B cell (primary cell): Measurements from ENCODE around the gene STON2. TPM values are rescaled to one million over a fixed set of nuclear protein-coding genes. Genes with fewer than 3 reads are reported as not detected.

ENCODE experiments used
- ATAC-seq: fragments of 200-7000 bp; cut with Tn5 transposase; one replicate; pipeline ENCODE4 v1.10.0; 2021; ENCODE audit warnings: low read depth, mild to moderate bottlenecking, moderate number of reproducible peaks, moderate library complexity
- CTCF ChIA-PET: fragments of 350-600 bp; sonication (Branson Sonifier 250); formaldehyde crosslinking; loops from one replicate; lab custom pipeline; 2021; ENCODE audit warnings: antibody characterized with exemption, inconsistent platforms; lab: Charles Lee
- POLR2A ChIA-PET: fragments of 350-600 bp; sonication (Branson Sonifier 250); formaldehyde crosslinking; loops from one replicate; lab custom pipeline; 2021; ENCODE audit warnings: antibody characterized with exemption; lab: Charles Lee
- DNase-seq: peaks from one replicate; pipeline ENCODE4 v3.0.0; 2013
- H2AFZ ChIP-seq: 2 replicates; pipeline ENCODE4 v1.6.1; 2012; ENCODE audit warnings: mild to moderate bottlenecking, low read depth, low read length; ENCODE audit not compliant: insufficient read depth, poor library complexity, severe bottlenecking
- H3K27ac ChIP-seq, 2 donors: 1 replicate in 1 of 2; 2 replicates in 1 of 2; pipeline ENCODE4 v1.5.1; 2012 to 2013; ENCODE audit warnings: low read length in 2 of 2, mild to moderate bottlenecking in 2 of 2, moderate library complexity in 1 of 2
- H3K27me3 ChIP-seq, 4 experiments: fragments of 200-600 bp in 1 of 4; sonication (generic) in 1 of 4; replicated peaks in 1 of 4; 1 replicate in 2 of 4; 2 replicates in 2 of 4; pipeline versions ENCODE4 v1.6.1 to v1.7.0; 2013 to 2016; ENCODE audit warnings: low read length in 3 of 4, mild to moderate bottlenecking in 2 of 4, mixed read lengths in 1 of 4, moderate library complexity in 1 of 4; ENCODE audit not compliant: insufficient read depth in 4 of 4, control insufficient read depth in 3 of 4; ENCODE audit errors: control extremely low read depth in 1 of 4
- H3K36me3 ChIP-seq, 2 experiments: replicated peaks in 1 of 2; 1 replicate in 1 of 2; 2 replicates in 1 of 2; pipeline versions ENCODE4 v1.6.1 to v1.7.1; 2013; ENCODE audit warnings: low read length in 1 of 2; ENCODE audit not compliant: insufficient read depth in 2 of 2, control insufficient read depth in 1 of 2; ENCODE audit errors: control extremely low read depth in 1 of 2, extremely low read depth in 1 of 2
- H3K4me1 ChIP-seq, 2 donors: fragments of 200-600 bp in 1 of 2; sonication (generic) in 1 of 2; 1 replicate in 1 of 2; 2 replicates in 1 of 2; pipeline versions ENCODE4 v1.5.1 to v1.6.1; 2013 to 2017; ENCODE audit warnings: low read length in 2 of 2; ENCODE audit not compliant: control insufficient read depth in 2 of 2, insufficient read depth in 2 of 2
- H3K4me2 ChIP-seq: replicated peaks from 2 replicates; pipeline ENCODE3; 2012; ENCODE audit warnings: mild to moderate bottlenecking, low read depth, low read length; ENCODE audit not compliant: poor library complexity, severe bottlenecking
- H3K4me3 ChIP-seq, 5 experiments: fragments of 200-600 bp in 1 of 5; sonication (generic) in 1 of 5; 1 replicate in 3 of 5; 2 replicates in 2 of 5; pipeline versions ENCODE4 v1.5.1 to v1.7.0; 2011 to 2016; ENCODE audit warnings: low read length in 4 of 5, mild to moderate bottlenecking in 4 of 5, low read depth in 2 of 5, control low read depth in 1 of 5, moderate library complexity in 1 of 5; ENCODE audit not compliant: insufficient read depth in 1 of 5; ENCODE audit errors: control extremely low read depth in 1 of 5, extremely low read depth in 1 of 5
- H3K79me2 ChIP-seq: fragments of 200-600 bp; sonication (generic); one replicate; pipeline ENCODE4 v1.6.0; 2016; ENCODE audit warnings: low read length; ENCODE audit not compliant: control insufficient read depth, insufficient read depth
- H3K9ac ChIP-seq: fragments of 200-600 bp; sonication (generic); 2 replicates; pipeline ENCODE4 v1.6.1; 2017; ENCODE audit warnings: mild to moderate bottlenecking, low read length, moderate library complexity
- H3K9me3 ChIP-seq, 3 donors: one replicate each; pipeline versions ENCODE4 v1.6.1 to v1.7.1; 2013; ENCODE audit warnings: low read length in 2 of 3; ENCODE audit not compliant: control insufficient read depth in 2 of 3, insufficient read depth in 1 of 3; ENCODE audit errors: control extremely low read depth in 1 of 3
- H4K20me1 ChIP-seq: 2 replicates; pipeline ENCODE4 v1.6.0; 2012; ENCODE audit warnings: mild to moderate bottlenecking, low read length; ENCODE audit not compliant: insufficient read depth, control insufficient read depth, poor library complexity, severe bottlenecking
- H3K27ac Mint-ChIP-seq: one replicate; pipeline ENCODE4 v1.8.0; 2021; ENCODE audit warnings: mixed read lengths
- H3K27me3 Mint-ChIP-seq: one replicate; pipeline ENCODE4 v1.8.0; 2021; ENCODE audit warnings: mixed read lengths
- H3K4me1 Mint-ChIP-seq: one replicate; pipeline ENCODE4 v1.8.0; 2021; ENCODE audit warnings: mixed read lengths
- H3K4me3 Mint-ChIP-seq: one replicate; pipeline ENCODE4 v1.8.0; 2021; ENCODE audit warnings: mixed read lengths
- H3K9me3 Mint-ChIP-seq: one replicate; pipeline ENCODE4 v1.8.0; 2022; ENCODE audit warnings: mixed read lengths; ENCODE audit not compliant: insufficient read depth
- EZH2 ChIP-seq: IDR thresholded peaks from 2 replicates; pipeline ENCODE4 v1.6.1; 2012; ENCODE audit warnings: borderline replicate concordance, low read depth, mild to moderate bottlenecking, moderate library complexity, low read length; ENCODE audit not compliant: insufficient read depth, poor library complexity, severe bottlenecking
- WGBS: methylation state at CpG from one replicate; pipeline ENCODE4 v1.1.5; 2013; ENCODE audit warnings: missing lambda C conversion rate; ENCODE audit not compliant: insufficient coverage; 5-methylcytosine and 5-hydroxymethylcytosine counted together
- intact Hi-C: fragments of 100-400 bp; cut with micrococcal nuclease; formaldehyde crosslinking; loops from one replicate; pipeline ENCODE4 v1.10.0; 2022
- polyA plus RNA-seq: library from polyadenylated mRNA; depleted of rRNA; stranded (reverse); fragments of >200 nt; gene quantifications from 2 replicates; pipeline ENCODE4 v1.2.3, GENCODE V29; 2012
- total RNA-seq, 2 donors: library from RNA; stranded (reverse); fragments of 120-200 nt in 1 of 2; gene quantifications; 1 replicate in 1 of 2; 2 replicates in 1 of 2; pipeline versions ENCODE4 v1.2.3 to v1.2.4, GENCODE V29; 2013 to 2022
- TF ChIP-seq, protein P1 (sequence below): fragments of 200-600 bp; IDR thresholded peaks from one replicate; pipeline ENCODE4 v1.8.0; 2022; ENCODE audit warnings: antibody characterized with exemption, mild to moderate bottlenecking

Gene STON2
- total and polyA plus RNA-seq, 2 donors (not counting 1 experiment from before 2014, with no cell fraction given), result 0.03 TPM; not detected in 1

DNA sequence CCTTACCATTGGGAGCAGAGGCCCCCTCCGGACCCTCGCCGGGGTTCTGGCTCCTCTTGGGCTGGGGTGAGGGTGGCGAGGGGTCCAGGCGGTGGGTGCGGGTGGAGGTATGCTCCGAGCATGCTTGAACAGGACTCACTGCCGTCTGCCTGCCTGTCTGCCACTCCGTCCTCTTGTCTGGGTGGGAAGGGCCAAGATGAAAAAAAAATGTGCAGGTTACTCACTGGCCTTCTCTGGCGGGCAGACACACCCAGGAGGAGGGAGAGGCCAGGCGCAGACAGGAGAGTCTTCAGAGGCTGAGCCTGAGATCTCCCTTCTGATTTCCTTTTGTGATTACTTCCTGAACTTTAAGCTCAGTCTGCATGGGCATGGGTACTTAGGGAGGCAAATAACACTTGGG lies 76.1 kb downstream of the STON2 start:
- no peak for TF ChIP-seq EZH2
- TF ChIP-seq, protein P1, sequence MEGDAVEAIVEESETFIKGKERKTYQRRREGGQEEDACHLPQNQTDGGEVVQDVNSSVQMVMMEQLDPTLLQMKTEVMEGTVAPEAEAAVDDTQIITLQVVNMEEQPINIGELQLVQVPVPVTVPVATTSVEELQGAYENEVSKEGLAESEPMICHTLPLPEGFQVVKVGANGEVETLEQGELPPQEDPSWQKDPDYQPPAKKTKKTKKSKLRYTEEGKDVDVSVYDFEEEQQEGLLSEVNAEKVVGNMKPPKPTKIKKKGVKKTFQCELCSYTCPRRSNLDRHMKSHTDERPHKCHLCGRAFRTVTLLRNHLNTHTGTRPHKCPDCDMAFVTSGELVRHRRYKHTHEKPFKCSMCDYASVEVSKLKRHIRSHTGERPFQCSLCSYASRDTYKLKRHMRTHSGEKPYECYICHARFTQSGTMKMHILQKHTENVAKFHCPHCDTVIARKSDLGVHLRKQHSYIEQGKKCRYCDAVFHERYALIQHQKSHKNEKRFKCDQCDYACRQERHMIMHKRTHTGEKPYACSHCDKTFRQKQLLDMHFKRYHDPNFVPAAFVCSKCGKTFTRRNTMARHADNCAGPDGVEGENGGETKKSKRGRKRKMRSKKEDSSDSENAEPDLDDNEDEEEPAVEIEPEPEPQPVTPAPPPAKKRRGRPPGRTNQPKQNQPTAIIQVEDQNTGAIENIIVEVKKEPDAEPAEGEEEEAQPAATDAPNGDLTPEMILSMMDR, result no peak
- H3K36me3 ChIP-seq, result no peaks in the 10 kb centered on the region
- Mint-ChIP-seq H3K27me3 (peaks cover 12% of the 10 kb centered on the region), H3K27ac (no peak overlapping the region), H3K9me3 (no peaks in the 10 kb centered on the region), H3K4me3 (no peak overlapping the region), H3K4me1 (no peaks in the 10 kb centered on the region)
- no peak overlapping the region for H2AFZ ChIP-seq
- H3K9me3 ChIP-seq, result no peaks in the 10 kb centered on the region
- no peaks in the 10 kb centered on the region for H3K79me2 ChIP-seq
- no peaks in the 10 kb centered on the region for H4K20me1 ChIP-seq
- no peak overlapping the region for H3K9ac ChIP-seq
- POLR2A ChIA-PET, result no interaction called here
- intact Hi-C loops, result no loop called here
- WGBS, result 94% methylated on average over 11 of the region's 11 CpGs
- H3K27ac ChIP-seq, result no peak overlapping the region
- CTCF ChIA-PET, result no interaction called here
- H3K4me1 ChIP-seq, result no peaks in the 10 kb centered on the region
- no peaks in the 10 kb centered on the region for H3K27me3 ChIP-seq
- no peak overlapping the region for H3K4me2 ChIP-seq
- no peak overlapping the region for H3K4me3 ChIP-seq
- ATAC-seq, result no peak
- DNase-seq, result no peak

DNA sequence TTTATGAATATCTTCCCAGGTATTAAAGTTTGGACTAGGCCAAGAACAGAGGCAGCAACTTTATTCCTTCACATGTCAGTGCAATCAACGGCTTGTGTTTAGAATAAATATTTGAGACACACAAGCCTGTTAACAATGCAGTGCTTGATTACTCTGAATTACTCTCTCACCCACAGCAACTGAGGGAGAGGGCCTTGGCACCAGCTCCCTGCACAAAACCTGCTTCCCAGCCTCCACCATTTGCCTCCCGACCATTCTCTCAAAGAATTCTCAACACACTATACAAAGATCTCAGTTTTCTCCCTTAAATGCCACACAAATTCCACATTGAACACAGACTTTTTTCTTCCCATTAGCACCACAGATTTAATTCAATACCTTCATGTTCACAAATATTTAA lies 77.0 kb downstream of the STON2 start:
- Histone ChIP-seq H3K4me2 (no peak overlapping the region), H3K27ac (no peak overlapping the region), H3K9ac (no peak overlapping the region), H3K9me3 (no peaks in the 10 kb centered on the region), H3K4me3 (no peak overlapping the region), H3K36me3 (no peaks in the 10 kb centered on the region), H2AFZ (no peak overlapping the region), H3K79me2 (no peaks in the 10 kb centered on the region), H4K20me1 (no peaks in the 10 kb centered on the region), H3K4me1 (no peaks in the 10 kb centered on the region), H3K27me3 (no peaks in the 10 kb centered on the region)
- DNase-seq (no peak), ATAC-seq (no peak)
- intact Hi-C loops, result no loop called here
- POLR2A ChIA-PET, result no interaction called here
- Mint-ChIP-seq H3K27ac (no peak overlapping the region), H3K9me3 (no peaks in the 10 kb centered on the region), H3K4me3 (no peak overlapping the region), H3K4me1 (no peaks in the 10 kb centered on the region), H3K27me3 (peaks cover 10% of the 10 kb centered on the region)
- no peak for TF ChIP-seq EZH2
- TF ChIP-seq, protein P1, result no peak
- CTCF ChIA-PET, result no interaction called here
- WGBS, result 100% methylated on average over 1 of the region's 2 CpGs
